Prostate gland (tissue), 2 donors: Measurements from ENCODE around the gene SIRPB1. TPM values are rescaled to one million over a fixed set of nuclear protein-coding genes. Genes with fewer than 3 reads are reported as not detected.
"Not testable (repeated sequence)": the region's sequence is repeated elsewhere in the genome, so short reads cannot be mapped to it uniquely, and the experiment has no call there.

ENCODE experiments used
- DNase-seq: peaks from one replicate; pipeline ENCODE4 v3.0.0-alpha.2; 2019; ENCODE audit warnings: low spot score
- H3K27ac ChIP-seq, 2 donors: fragments of 200-600 bp; sonication (generic); 2 replicates each; pipeline ENCODE4 v1.5.1; 2017 to 2019
- H3K27me3 ChIP-seq: fragments of 200-600 bp; sonication (generic); replicated peaks from 2 replicates; pipeline ENCODE4 v1.5.1; 2019; ENCODE audit not compliant: insufficient read depth
- H3K36me3 ChIP-seq, 2 donors: fragments of 200-600 bp; sonication (generic); 1 replicate in 1 of 2; 2 replicates in 1 of 2; pipeline versions ENCODE4 v1.5.1 to v1.8.1; 2017 to 2019
- H3K4me1 ChIP-seq: fragments of 200-600 bp; sonication (generic); replicated peaks from 2 replicates; pipeline ENCODE4 v1.5.1; 2019
- H3K4me3 ChIP-seq, 2 donors: fragments of 200-600 bp; sonication (generic); 2 replicates each; pipeline ENCODE4 v1.5.1; 2017 to 2019
- H3K9me3 ChIP-seq: fragments of 200-600 bp; sonication (generic); 2 replicates; pipeline ENCODE4 v1.5.1; 2017
- POLR2A ChIP-seq: fragments of 450-650 bp; IDR thresholded peaks from one replicate; pipeline ENCODE4 v1.6.1; 2016; ENCODE audit warnings: antibody characterized with exemption, mild to moderate bottlenecking
- POLR2AphosphoS5 ChIP-seq: sonication (generic); formaldehyde crosslinking; IDR thresholded peaks from one replicate; pipeline ENCODE4 v1.6.1; 2017; ENCODE audit warnings: antibody characterized with exemption
- WGBS: methylation state at CpG from one replicate; pipeline ENCODE4 v1.1.5; 2018; 5-methylcytosine and 5-hydroxymethylcytosine counted together
- intact Hi-C: fragments of 100-400 bp; cut with DNase I; formaldehyde crosslinking; loops from one replicate; pipeline ENCODE4 v1.14.2; 2022
- total RNA-seq, 2 donors: library from RNA; depleted of rRNA; stranded (reverse); fragments of >200 nt; gene quantifications; one replicate each; pipeline ENCODE4 v1.1.0, GENCODE V29; 2016
- TF ChIP-seq, protein P1 (sequence below), 4 experiments: fragments of 200-600 bp in 2 of 4; fragments of 450-650 bp in 2 of 4; sonication (generic) in 2 of 4; IDR thresholded peaks; 1 replicate in 3 of 4; 2 replicates in 1 of 4; pipeline ENCODE4 v1.5.1; 2016 to 2019; ENCODE audit warnings: antibody characterized with exemption in 4 of 4, mild to moderate bottlenecking in 2 of 4, moderate library complexity in 2 of 4

SIRPB1 gene
- total RNA-seq, 2 donors from 2014 or later: 3.9 TPM; not detected in 1

DNA sequence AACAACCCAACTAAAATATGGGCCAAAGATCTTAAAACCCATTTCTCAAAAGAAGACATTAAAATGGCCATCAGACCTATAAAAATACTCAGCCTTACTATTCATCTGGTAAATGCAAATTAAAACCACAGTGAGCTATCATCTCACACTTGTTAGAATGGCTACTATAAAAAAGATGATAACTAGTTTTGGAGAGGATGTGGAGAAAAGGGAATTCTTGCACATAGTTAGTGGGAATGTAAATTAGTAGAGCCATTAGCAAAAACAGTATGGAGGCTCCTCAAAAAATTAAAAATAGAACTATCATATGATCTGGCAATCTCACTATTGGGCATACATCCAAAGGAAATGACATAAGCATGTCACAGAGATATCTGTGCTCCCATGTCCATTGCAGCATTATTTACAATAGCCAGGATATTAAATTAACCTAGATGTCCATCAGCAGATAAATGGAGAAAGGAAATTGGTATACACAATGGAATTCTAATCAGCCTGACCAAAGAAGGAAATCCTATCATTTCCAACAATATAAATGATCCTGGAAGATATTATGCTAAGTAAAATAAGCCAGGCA is 2.9 kb downstream of the SIRPB1 start:
- no peak for TF ChIP-seq POLR2AphosphoS5
- TF ChIP-seq POLR2A: no peak
- TF ChIP-seq, protein P1, sequence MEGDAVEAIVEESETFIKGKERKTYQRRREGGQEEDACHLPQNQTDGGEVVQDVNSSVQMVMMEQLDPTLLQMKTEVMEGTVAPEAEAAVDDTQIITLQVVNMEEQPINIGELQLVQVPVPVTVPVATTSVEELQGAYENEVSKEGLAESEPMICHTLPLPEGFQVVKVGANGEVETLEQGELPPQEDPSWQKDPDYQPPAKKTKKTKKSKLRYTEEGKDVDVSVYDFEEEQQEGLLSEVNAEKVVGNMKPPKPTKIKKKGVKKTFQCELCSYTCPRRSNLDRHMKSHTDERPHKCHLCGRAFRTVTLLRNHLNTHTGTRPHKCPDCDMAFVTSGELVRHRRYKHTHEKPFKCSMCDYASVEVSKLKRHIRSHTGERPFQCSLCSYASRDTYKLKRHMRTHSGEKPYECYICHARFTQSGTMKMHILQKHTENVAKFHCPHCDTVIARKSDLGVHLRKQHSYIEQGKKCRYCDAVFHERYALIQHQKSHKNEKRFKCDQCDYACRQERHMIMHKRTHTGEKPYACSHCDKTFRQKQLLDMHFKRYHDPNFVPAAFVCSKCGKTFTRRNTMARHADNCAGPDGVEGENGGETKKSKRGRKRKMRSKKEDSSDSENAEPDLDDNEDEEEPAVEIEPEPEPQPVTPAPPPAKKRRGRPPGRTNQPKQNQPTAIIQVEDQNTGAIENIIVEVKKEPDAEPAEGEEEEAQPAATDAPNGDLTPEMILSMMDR (IDR thresholded peaks at IDR 0.05): no peak
- no peak for DNase-seq
- Histone ChIP-seq H3K9me3 (no peaks in the 10 kb centered on the region), H3K27ac (no peak overlapping the region), H3K27me3 (no peaks in the 10 kb centered on the region), H3K36me3 (no peaks in the 10 kb centered on the region), H3K4me3 (no peak overlapping the region), H3K4me1 (no peaks in the 10 kb centered on the region)
- intact Hi-C loops: no loop called here

- H3K36me3 ChIP-seq, intact Hi-C loops, H3K27ac ChIP-seq, H3K27me3 ChIP-seq, H3K9me3 ChIP-seq, H3K4me1 ChIP-seq, DNase-seq, H3K4me3 ChIP-seq: not testable (repeated sequence)
- 76% methylated on average over 5 of the region's 5 CpGs for WGBS
These were observed 9.4 kb downstream of the SIRPB1 start for GRCh38 chr20:1610404-1610803.

DNA sequence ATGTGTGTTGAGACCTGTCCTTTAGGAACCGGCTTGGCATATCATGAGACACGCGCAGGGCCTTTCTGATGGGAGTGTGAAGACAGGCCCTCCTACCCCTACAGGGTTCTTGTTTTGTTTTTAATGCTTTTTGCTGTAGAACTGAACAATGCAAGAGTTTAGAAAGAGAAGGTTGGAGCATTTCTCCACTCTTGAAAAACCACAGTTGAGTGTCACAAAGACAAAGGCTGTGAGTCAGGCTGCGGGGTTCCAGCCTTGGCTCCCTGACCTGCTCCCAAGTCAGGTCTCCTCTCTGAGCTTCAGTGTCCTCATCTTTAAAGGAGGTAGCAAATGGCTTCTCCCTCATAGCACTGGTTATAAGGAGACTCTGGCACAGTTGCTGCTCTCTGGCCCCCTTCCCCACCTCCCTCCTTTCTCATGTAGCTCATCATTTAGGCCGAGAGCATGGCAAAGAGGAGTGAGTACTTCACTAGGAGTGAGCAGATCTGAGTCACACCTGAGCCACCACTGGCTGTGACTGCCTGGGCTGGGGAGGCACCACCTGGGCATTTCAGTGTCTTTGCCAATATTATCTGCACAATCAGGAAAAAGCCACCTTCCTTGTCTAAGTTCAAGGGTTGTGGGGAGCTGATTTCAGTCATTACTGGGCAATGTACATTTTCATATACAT is 11.0 kb downstream of the SIRPB1 start:
- H3K36me3 ChIP-seq, H3K4me3 ChIP-seq, H3K27me3 ChIP-seq, H3K4me1 ChIP-seq, H3K9me3 ChIP-seq, intact Hi-C loops, DNase-seq, H3K27ac ChIP-seq: not testable (repeated sequence)
- WGBS: no CpG with 5 or more reads among the region's 5 CpGs

GRCh38 chr20:1600736-1601135 is 19.1 kb downstream of the SIRPB1 start:
- H3K9me3 ChIP-seq: no peaks in the 10 kb centered on the region
- H3K4me3 ChIP-seq: no peak overlapping the region
- no peaks in the 10 kb centered on the region for H3K4me1 ChIP-seq
- 37% methylated on average over 5 of the region's 5 CpGs for WGBS
- no peak for DNase-seq
- no peaks in the 10 kb centered on the region for H3K36me3 ChIP-seq
- TF ChIP-seq POLR2AphosphoS5: peak; percentile 9
- TF ChIP-seq, protein P1 (IDR thresholded peaks at IDR 0.05): no peak
- intact Hi-C loops: no loop called here
- no peak overlapping the region for H3K27ac ChIP-seq
- no peaks in the 10 kb centered on the region for H3K27me3 ChIP-seq

DNA sequence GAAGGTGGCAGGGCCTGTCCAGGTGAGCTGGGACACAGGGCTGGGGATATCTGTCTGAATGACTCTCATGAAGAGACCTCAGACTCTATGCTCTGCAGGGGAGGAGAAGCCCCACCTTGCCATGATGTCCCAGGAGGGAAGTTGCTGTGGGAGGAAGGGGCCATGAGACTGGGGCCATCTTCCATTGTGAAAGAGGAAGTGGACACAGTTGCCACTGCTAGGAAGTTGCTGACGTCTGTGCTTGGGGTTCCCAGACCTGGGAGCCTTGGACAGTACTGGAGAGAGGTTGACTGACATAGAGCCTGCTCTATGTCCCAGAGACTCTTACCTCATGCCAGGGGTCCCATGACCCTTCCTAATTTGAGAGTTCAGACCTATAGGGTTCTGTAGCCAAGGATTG is 24.5 kb downstream of the SIRPB1 start:
- H3K4me1 ChIP-seq: no peaks in the 10 kb centered on the region
- no peaks in the 10 kb centered on the region for H3K27me3 ChIP-seq
- no peak for DNase-seq
- no peak for TF ChIP-seq POLR2A
- TF ChIP-seq, protein P1 (IDR thresholded peaks at IDR 0.05): no peak
- TF ChIP-seq POLR2AphosphoS5: no peak
- 70% methylated on average over 1 of the region's 1 CpG for WGBS
- intact Hi-C loops: no loop called here
- H3K27ac ChIP-seq: no peak overlapping the region
- H3K9me3 ChIP-seq: no peaks in the 10 kb centered on the region
- no peaks in the 10 kb centered on the region for H3K36me3 ChIP-seq
- no peak overlapping the region for H3K4me3 ChIP-seq
